ENCODE data around the gene CPS1. TPM values are rescaled to one million over a fixed set of nuclear protein-coding genes. Genes with fewer than 3 reads are reported as not detected.

The CPS1 gene
- total RNA-seq, 4 donors from 2014 or later = 1.5 to 2.4 (median 1.8) TPM

DNA sequence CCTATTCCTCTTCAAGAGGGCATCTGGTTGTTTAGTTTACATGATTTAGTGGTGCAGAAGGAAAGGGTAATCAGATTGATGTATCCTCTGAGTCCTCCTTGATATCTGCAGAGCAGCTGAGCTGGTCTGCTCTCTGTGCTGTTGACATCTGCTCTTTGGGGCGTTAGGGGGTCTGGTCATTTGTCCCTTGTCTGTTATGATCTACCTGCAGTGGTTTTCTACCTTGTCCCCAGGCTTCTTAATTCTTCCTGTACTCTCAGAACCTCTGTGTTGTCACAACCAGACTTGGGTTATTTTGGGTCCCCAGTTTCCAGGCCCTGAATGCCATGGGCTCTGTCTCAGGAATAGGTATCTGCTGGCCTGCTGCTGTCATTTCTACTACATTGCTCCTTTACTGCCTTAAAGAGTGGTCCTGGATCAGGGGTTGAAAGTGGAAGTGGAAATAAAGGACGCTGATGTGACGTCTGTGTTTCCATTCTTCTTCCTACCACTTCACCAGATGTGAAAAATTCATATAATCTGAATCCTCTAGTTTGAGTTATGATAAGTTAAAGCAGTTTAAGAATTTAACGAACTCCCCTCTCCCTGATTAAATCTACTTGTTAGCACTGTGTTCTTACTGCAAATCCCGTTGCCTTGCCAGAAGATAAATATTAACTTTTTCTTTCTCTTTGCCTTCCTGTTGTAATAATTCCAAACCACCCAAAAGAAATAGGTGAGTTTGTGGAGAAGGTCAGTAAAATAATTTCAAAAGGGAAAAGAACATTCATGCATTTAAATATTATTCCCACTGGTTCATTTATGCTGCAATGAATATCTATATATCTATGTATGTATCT lies 16.6 kb upstream of the CPS1 start:
- 52 to 57% methylated on average over 5 of the region's 5 CpGs for WGBS, 2 donors (ENCODE audit: low coverage in 1 of 2)

DNA sequence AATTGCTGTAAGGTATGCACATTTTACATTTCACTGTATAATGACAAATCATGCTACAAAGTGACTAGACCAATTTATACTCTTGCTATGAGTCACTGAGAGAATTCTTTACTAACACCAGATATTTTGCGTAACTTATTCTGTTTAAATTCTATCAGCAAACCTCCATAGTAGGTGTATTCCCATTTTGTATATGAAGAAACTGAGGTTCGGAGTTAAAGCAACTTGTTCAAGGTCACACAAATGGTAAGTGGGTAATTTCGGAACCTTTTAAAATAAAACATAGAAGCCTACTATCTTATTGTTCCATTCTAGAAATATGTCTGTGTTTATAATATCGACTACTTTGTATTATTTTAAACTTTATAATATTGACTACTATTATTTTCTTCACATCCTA lies 15.9 kb upstream of the CPS1 start:
- no peak for TF ChIP-seq EP300 (IDR thresholded peaks at IDR 0.05)
- no peak for TF ChIP-seq POLR2AphosphoS5 (IDR thresholded peaks at IDR 0.05)
- TF ChIP-seq, protein P1, sequence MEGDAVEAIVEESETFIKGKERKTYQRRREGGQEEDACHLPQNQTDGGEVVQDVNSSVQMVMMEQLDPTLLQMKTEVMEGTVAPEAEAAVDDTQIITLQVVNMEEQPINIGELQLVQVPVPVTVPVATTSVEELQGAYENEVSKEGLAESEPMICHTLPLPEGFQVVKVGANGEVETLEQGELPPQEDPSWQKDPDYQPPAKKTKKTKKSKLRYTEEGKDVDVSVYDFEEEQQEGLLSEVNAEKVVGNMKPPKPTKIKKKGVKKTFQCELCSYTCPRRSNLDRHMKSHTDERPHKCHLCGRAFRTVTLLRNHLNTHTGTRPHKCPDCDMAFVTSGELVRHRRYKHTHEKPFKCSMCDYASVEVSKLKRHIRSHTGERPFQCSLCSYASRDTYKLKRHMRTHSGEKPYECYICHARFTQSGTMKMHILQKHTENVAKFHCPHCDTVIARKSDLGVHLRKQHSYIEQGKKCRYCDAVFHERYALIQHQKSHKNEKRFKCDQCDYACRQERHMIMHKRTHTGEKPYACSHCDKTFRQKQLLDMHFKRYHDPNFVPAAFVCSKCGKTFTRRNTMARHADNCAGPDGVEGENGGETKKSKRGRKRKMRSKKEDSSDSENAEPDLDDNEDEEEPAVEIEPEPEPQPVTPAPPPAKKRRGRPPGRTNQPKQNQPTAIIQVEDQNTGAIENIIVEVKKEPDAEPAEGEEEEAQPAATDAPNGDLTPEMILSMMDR (IDR thresholded peaks at IDR 0.05) = no peak
- TF ChIP-seq POLR2A (IDR thresholded peaks at IDR 0.05) = no peak
- H3K27me3 ChIP-seq = no peaks in the 10 kb centered on the region
- H3K4me1 ChIP-seq = no peaks in the 10 kb centered on the region
- no peak overlapping the region for H3K4me3 ChIP-seq
- H3K36me3 ChIP-seq = no peaks in the 10 kb centered on the region
- H3K27ac ChIP-seq = no peak overlapping the region
- 78 to 84% methylated on average over 4 of the region's 4 CpGs for WGBS, 2 donors (ENCODE audit: low coverage in 1 of 2)
- no peak for ATAC-seq
- H3K9me3 ChIP-seq = no peaks in the 10 kb centered on the region

More for the DNA sequence above, 16.6 kb upstream of the CPS1 start:
- no peak for ATAC-seq
- H3K27me3 ChIP-seq = no peaks in the 10 kb centered on the region
- H3K4me3 ChIP-seq = no peak overlapping the region
- no peaks in the 10 kb centered on the region for H3K4me1 ChIP-seq
- H3K27ac ChIP-seq = no peak overlapping the region
- TF ChIP-seq EP300 (IDR thresholded peaks at IDR 0.05) = no peak
- no peak for TF ChIP-seq POLR2AphosphoS5 (IDR thresholded peaks at IDR 0.05)
- TF ChIP-seq, protein P1 (IDR thresholded peaks at IDR 0.05) = no peak
- TF ChIP-seq POLR2A (IDR thresholded peaks at IDR 0.05) = no peak
- no peaks in the 10 kb centered on the region for H3K36me3 ChIP-seq
- no peaks in the 10 kb centered on the region for H3K9me3 ChIP-seq

- ATAC-seq = no peak
- Histone ChIP-seq H3K36me3 (no peaks in the 10 kb centered on the region), H3K27ac (no peak overlapping the region), H3K4me1 (no peaks in the 10 kb centered on the region), H3K4me3 (no peak overlapping the region), H3K27me3 (no peaks in the 10 kb centered on the region), H3K9me3 (no peaks in the 10 kb centered on the region)
- no peak for TF ChIP-seq POLR2AphosphoS5 (IDR thresholded peaks at IDR 0.05)
- 24 to 26% methylated on average over 2 of the region's 2 CpGs for WGBS, 2 donors (ENCODE audit: low coverage in 1 of 2)
Observed at GRCh38 chr2:210540900-210541289, 15.5 kb upstream of the CPS1 start.

DNA sequence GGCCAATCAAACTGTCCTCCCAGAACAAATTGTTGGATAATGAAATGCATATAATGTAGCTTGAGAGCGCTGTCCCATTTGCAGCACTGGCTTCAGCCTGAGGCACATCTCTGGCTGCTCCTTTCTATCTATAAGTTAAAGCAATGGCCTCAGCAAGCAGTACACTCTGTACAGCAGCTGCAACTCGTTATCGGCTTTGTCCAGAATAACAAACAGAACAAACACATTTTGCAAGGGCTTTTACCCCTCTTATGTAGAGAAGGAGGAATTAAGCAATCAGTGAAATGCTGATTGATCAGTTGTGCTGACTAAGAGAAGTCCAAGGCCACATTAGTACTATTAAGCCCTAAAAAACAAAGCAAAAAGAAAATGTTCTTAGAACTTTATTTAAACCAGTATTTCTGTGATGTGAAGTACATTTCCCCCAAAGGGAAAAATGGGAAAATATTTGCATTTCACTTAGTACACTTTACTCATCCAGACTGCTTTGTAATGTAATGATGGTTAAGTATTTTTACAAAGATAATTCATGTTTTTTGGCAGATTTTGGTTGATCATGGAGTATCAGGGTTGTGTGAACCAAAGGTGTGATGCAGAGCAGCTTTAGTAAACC lies 15.0 kb upstream of the CPS1 start:
- Histone ChIP-seq H3K9me3 (no peaks in the 10 kb centered on the region), H3K27me3 (no peaks in the 10 kb centered on the region), H3K36me3 (no peaks in the 10 kb centered on the region), H3K4me3 (no peak overlapping the region), H3K4me1 (no peaks in the 10 kb centered on the region), H3K27ac (no peak overlapping the region)
- ATAC-seq = no peak
- TF ChIP-seq POLR2AphosphoS5 (IDR thresholded peaks at IDR 0.05) (no peak), POLR2A (IDR thresholded peaks at IDR 0.05) (no peak), EP300 (IDR thresholded peaks at IDR 0.05) (no peak)
- TF ChIP-seq, protein P1 (IDR thresholded peaks at IDR 0.05) = no peak
- WGBS, 2 donors (ENCODE audit: low coverage in 1 of 2) = 20 to 29% methylated on average over 1 to 3 of the region's 3 CpGs

GRCh38 chr2:210544007-210544590 lies 12.3 kb upstream of the CPS1 start:
- ATAC-seq = no peak
- H3K36me3 ChIP-seq = no peaks in the 10 kb centered on the region
- WGBS, 2 donors (ENCODE audit: low coverage in 1 of 2) = 80 to 90% methylated on average over 2 to 3 of the region's 3 CpGs

More at GRCh38 chr2:210544007-210544590, 12.3 kb upstream of the CPS1 start:
- no peaks in the 10 kb centered on the region for H3K9me3 ChIP-seq
- no peak overlapping the region for H3K4me3 ChIP-seq
- no peaks in the 10 kb centered on the region for H3K27me3 ChIP-seq
- no peak for TF ChIP-seq POLR2AphosphoS5 (IDR thresholded peaks at IDR 0.05)
- TF ChIP-seq POLR2A (IDR thresholded peaks at IDR 0.05) = no peak
- no peak for TF ChIP-seq EP300 (IDR thresholded peaks at IDR 0.05)
- TF ChIP-seq, protein P1 (IDR thresholded peaks at IDR 0.05) = no peak
- H3K4me1 ChIP-seq = no peaks in the 10 kb centered on the region
- no peak overlapping the region for H3K27ac ChIP-seq

All from gastroesophageal sphincter (tissue), 4 donors.